CD14-positive monocyte (primary cell): ENCODE results near the gene TP53I13. TPM values are rescaled to one million over a fixed set of nuclear protein-coding genes. Genes with fewer than 3 reads are reported as not detected.

Source experiments
- DNase-seq, 3 donors: peaks; one replicate each; pipeline ENCODE4 v3.0.0-alpha.2; 2011 to 2022
- H2AFZ ChIP-seq: 2 replicates; pipeline ENCODE4 v1.6.0; 2012; ENCODE audit warnings: mild to moderate bottlenecking, low read depth, low read length, inconsistent platforms; ENCODE audit not compliant: insufficient read depth, poor library complexity, severe bottlenecking
- H3K27ac ChIP-seq, 2 donors: 1 replicate in 1 of 2; 2 replicates in 1 of 2; pipeline ENCODE4 v1.5.1; 2012 to 2013; ENCODE audit warnings: low read length in 2 of 2, control low read depth in 1 of 2, inconsistent platforms in 1 of 2, low read depth in 1 of 2, mild to moderate bottlenecking in 1 of 2
- H3K27me3 ChIP-seq, 2 donors: one replicate each; pipeline versions ENCODE4 v1.6.0 to v1.6.1; 2011 to 2013; ENCODE audit warnings: low read length in 2 of 2; ENCODE audit not compliant: control insufficient read depth in 2 of 2, insufficient read depth in 2 of 2
- H3K36me3 ChIP-seq, 2 donors: replicated peaks in 1 of 2; 1 replicate in 1 of 2; 2 replicates in 1 of 2; pipeline versions ENCODE4 v1.5.1 to v1.6.1; 2012 to 2013; ENCODE audit warnings: low read length in 2 of 2, control low read depth in 1 of 2, inconsistent platforms in 1 of 2, mild to moderate bottlenecking in 1 of 2; ENCODE audit not compliant: insufficient read depth in 2 of 2, control insufficient read depth in 1 of 2
- H3K4me1 ChIP-seq, 2 donors: 1 replicate in 1 of 2; 2 replicates in 1 of 2; pipeline versions ENCODE4 v1.5.1 to v1.6.1; 2012 to 2013; ENCODE audit warnings: low read length in 2 of 2, control low read depth in 1 of 2, inconsistent platforms in 1 of 2, mild to moderate bottlenecking in 1 of 2, moderate library complexity in 1 of 2; ENCODE audit not compliant: insufficient read depth in 2 of 2, control insufficient read depth in 1 of 2
- H3K4me2 ChIP-seq: replicated peaks from 2 replicates; pipeline ENCODE3; 2012; ENCODE audit warnings: low read length, moderate library complexity, mild to moderate bottlenecking; ENCODE audit not compliant: poor library complexity, severe bottlenecking; ENCODE audit errors: extremely low read depth
- H3K4me3 ChIP-seq, 3 experiments: fragments of 200-600 bp in 1 of 3; sonication (generic) in 1 of 3; replicated peaks in 1 of 3; 1 replicate in 2 of 3; 2 replicates in 1 of 3; pipeline ENCODE4 v1.5.1; 2011 to 2013; ENCODE audit warnings: low read length in 3 of 3, mild to moderate bottlenecking in 3 of 3, control low read depth in 2 of 3, low read depth in 2 of 3, inconsistent platforms in 1 of 3, moderate library complexity in 1 of 3
- H3K79me2 ChIP-seq: 2 replicates; pipeline ENCODE4 v1.6.0; 2012; ENCODE audit warnings: mild to moderate bottlenecking, control low read depth, inconsistent platforms, low read length, moderate library complexity; ENCODE audit not compliant: insufficient read depth
- H3K9ac ChIP-seq: 2 replicates; pipeline ENCODE4 v1.6.0; 2017; ENCODE audit warnings: low read length, mild to moderate bottlenecking; ENCODE audit not compliant: insufficient read depth, poor library complexity, severe bottlenecking
- H3K9me3 ChIP-seq, 2 donors: replicated peaks in 1 of 2; 1 replicate in 1 of 2; 2 replicates in 1 of 2; pipeline versions ENCODE4 v1.5.1 to v1.6.1; 2012 to 2013; ENCODE audit warnings: low read length in 2 of 2, control low read depth in 1 of 2; ENCODE audit not compliant: control insufficient read depth in 1 of 2, insufficient read depth in 1 of 2
- H4K20me1 ChIP-seq: 2 replicates; pipeline ENCODE4 v1.6.0; 2012; ENCODE audit warnings: mild to moderate bottlenecking, low read length, control low read depth, moderate library complexity; ENCODE audit not compliant: insufficient read depth
- H3K27ac Mint-ChIP-seq, 7 donors: one replicate each; pipeline ENCODE4 v1.8.0; 2020; ENCODE audit warnings: mild to moderate bottlenecking in 7 of 7, mixed read lengths in 7 of 7, moderate library complexity in 6 of 7, inconsistent platforms in 2 of 7
- H3K27me3 Mint-ChIP-seq, 3 donors: one replicate each; pipeline ENCODE4 v1.8.0; 2021 to 2022; ENCODE audit warnings: low read depth in 3 of 3, mild to moderate bottlenecking in 3 of 3, mixed read lengths in 3 of 3, moderate library complexity in 3 of 3, inconsistent platforms in 1 of 3
- H3K36me3 Mint-ChIP-seq, 2 donors: one replicate each; pipeline ENCODE4 v1.8.0; 2020; ENCODE audit warnings: mixed read lengths in 2 of 2, inconsistent platforms in 1 of 2, mild to moderate bottlenecking in 1 of 2
- H3K4me1 Mint-ChIP-seq: one replicate; pipeline ENCODE4 v1.8.0; 2020; ENCODE audit warnings: mild to moderate bottlenecking, mixed read lengths
- H3K4me3 Mint-ChIP-seq, 2 donors: one replicate each; pipeline ENCODE4 v1.8.0; 2020; ENCODE audit warnings: mild to moderate bottlenecking in 2 of 2, mixed read lengths in 2 of 2, moderate library complexity in 1 of 2
- H3K9me3 Mint-ChIP-seq, 7 donors: one replicate each; pipeline ENCODE4 v1.8.0; 2020 to 2022; ENCODE audit warnings: mixed read lengths in 7 of 7, mild to moderate bottlenecking in 6 of 7, moderate library complexity in 6 of 7, inconsistent platforms in 2 of 7
- CTCF ChIP-seq: fragments of 200-600 bp; IDR thresholded peaks from one replicate; pipeline ENCODE4 v1.8.0; 2022; ENCODE audit warnings: antibody characterized with exemption, mild to moderate bottlenecking
- WGBS: methylation state at CpG from one replicate; pipeline ENCODE4 v1.1.5; 2013; ENCODE audit warnings: missing lambda C conversion rate; ENCODE audit not compliant: insufficient coverage; 5-methylcytosine and 5-hydroxymethylcytosine counted together
- intact Hi-C, 2 donors: fragments of 100-400 bp; cut with micrococcal nuclease; formaldehyde crosslinking; loops; one replicate each; pipeline versions ENCODE4 v1.15.0 to v1.15.1; 2023
- polyA plus RNA-seq, 3 donors: library from polyadenylated mRNA; depleted of rRNA in 1 of 3; unstranded in 2 of 3; stranded (reverse) in 1 of 3; fragments of 300-500 nt in 2 of 3; fragments of >200 nt in 1 of 3; fragmentation: Illumina TruSeq in 2 of 3; gene quantifications; 1 replicate in 2 of 3; 2 replicates in 1 of 3; pipeline ENCODE4 v1.2.3, GENCODE V29; 2012 to 2021

The TP53I13 gene
- polyA plus RNA-seq, 3 donors: 9.4 to 58.6 (median 14.4) TPM

DNA sequence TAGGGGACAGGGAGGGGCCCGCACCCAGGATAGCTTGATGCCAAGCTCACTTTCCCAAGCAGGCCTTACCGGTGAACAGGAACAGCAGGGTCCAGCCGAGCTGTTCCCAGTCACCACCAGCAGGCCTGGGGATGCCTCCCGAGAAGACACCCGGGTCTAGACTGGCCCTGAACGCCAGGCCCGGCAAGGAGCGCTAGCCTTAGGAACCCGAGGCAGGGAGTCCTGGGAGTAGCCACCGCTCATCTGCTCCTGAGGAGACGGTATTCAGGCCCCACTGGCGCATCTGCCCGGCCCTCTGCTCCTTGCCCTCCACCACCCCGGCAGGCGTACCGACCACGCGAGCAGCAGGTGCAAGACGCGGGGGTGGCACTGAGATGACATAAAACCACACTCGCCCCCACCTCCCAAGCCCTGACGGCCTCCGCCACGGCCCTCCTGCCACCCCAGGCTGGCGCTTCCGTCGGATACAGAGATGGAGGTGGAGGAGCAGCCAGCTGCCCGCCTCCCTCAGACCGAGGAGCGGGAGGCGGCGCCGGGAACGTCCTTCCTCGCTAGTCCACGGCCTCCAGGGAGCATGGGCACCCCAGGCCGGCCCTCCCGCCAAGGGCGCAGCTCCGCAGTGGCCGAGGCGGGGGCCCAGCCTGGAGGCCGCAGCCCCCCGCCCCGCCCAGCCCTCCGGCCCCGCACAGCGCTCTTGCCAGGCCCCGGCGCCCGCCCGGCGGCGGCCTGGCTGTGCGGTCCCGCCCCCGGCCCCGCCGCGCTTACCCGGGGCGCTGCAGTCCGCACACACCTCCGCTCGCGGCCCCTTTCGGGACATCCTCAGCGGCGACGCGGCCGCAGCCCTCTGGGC, 20.3 kb downstream of the TP53I13 start:
- Histone ChIP-seq H3K4me1 (peaks cover 83 to 88% of the 10 kb centered on the region in 2 donors), H3K4me2 (peak overlapping the region; percentile 82), H3K9me3 (no peaks in the 10 kb centered on the region), H3K36me3 (no peaks in the 10 kb centered on the region), H3K79me2 (peaks cover 52% of the 10 kb centered on the region), H2AFZ (peak overlapping the region; percentile 52), H3K27ac (peak overlapping the region; percentile 20 to 38), H3K4me3 (peak overlapping the region; percentile 68 to 79 (median 73)), H4K20me1 (peaks cover 50% of the 10 kb centered on the region), H3K9ac (peak overlapping the region; percentile 46), H3K27me3 (peaks cover 0 to 17% of the 10 kb centered on the region in 2 donors)
- H3K27ac Mint-ChIP-seq: peak overlapping the region in 6 of 7 donors; percentile 40 to 86 (median 48)
- under 1% methylated on average over 61 of the region's 72 CpGs for WGBS
- DNase-seq: no peak
- H3K9me3 Mint-ChIP-seq: peaks cover 0 to 3% (median 0%) of the 10 kb centered on the region in 7 donors
- intact Hi-C loops: loop anchor here (1.0 to 10.0 kb wide), 3 partner anchors 26 to 336 kb away; no protein-coding TSS in a partner anchor
- peaks cover 82% of the 10 kb centered on the region for H3K4me1 Mint-ChIP-seq
- H3K4me3 Mint-ChIP-seq: peak overlapping the region; percentile 91 to 93
- H3K27me3 Mint-ChIP-seq: peaks cover 11 to 29% (median 17%) of the 10 kb centered on the region in 3 donors
- H3K36me3 Mint-ChIP-seq: peaks cover 0 to 1% of the 10 kb centered on the region in 2 donors
- TF ChIP-seq CTCF: no peak

- H3K4me1 ChIP-seq: peaks cover 80 to 85% of the 10 kb centered on the region in 2 donors
- peak; percentile 63 to 77 (median 71) for DNase-seq
- no peaks in the 10 kb centered on the region for H3K36me3 ChIP-seq
- peak within 1 kb of the TSS; percentile 51 for H3K9ac ChIP-seq
- Mint-ChIP-seq H3K9me3 (peaks cover 0 to 3% (median 0%) of the 10 kb centered on the region in 7 donors), H3K4me1 (peaks cover 80% of the 10 kb centered on the region), H3K27ac (peak within 1 kb of the TSS in 6 of 7 donors; percentile 46 to 88 (median 56)), H3K36me3 (no peaks in the 10 kb centered on the region), H3K27me3 (peaks cover 21 to 38% (median 26%) of the 10 kb centered on the region in 3 donors), H3K4me3 (peak within 1 kb of the TSS; percentile 91 to 93)
- peak within 1 kb of the TSS; percentile 96 for H3K4me2 ChIP-seq
- H3K27me3 ChIP-seq: peaks cover 2 to 27% of the 10 kb centered on the region in 2 donors
- H4K20me1 ChIP-seq: peaks cover 41% of the 10 kb centered on the region
- peak within 1 kb of the TSS; percentile 99 for H2AFZ ChIP-seq
- no peaks in the 10 kb centered on the region for H3K9me3 ChIP-seq
- H3K4me3 ChIP-seq: peak within 1 kb of the TSS; percentile 68 to 88 (median 73)
- WGBS: under 1% methylated on average over 50 of the region's 70 CpGs
- peaks cover 43% of the 10 kb centered on the region for H3K79me2 ChIP-seq
- no peak for TF ChIP-seq CTCF
- peak within 1 kb of the TSS; percentile 20 to 38 for H3K27ac ChIP-seq
- intact Hi-C loops: loop anchor here (1.0 to 10.0 kb wide), 3 partner anchors 25 to 335 kb away; no protein-coding TSS in a partner anchor
Observed at GRCh38 chr17:29589524-29590410, 21.3 kb downstream of the TP53I13 start, which contains the start of gene GIT1. Gene GIT1 (minus strand): TSS chr17:29589648. CDS start chr17:29589378, 270 bp downstream.
